CD14-positive monocyte (primary cell): Measurements from ENCODE around the gene CEP72. TPM values are rescaled to one million over a fixed set of nuclear protein-coding genes. Genes with fewer than 3 reads are reported as not detected.

ENCODE experiments used
- DNase-seq, 3 donors: peaks; one replicate each; pipeline ENCODE4 v3.0.0-alpha.2; 2011 to 2022
- H2AFZ ChIP-seq: 2 replicates; pipeline ENCODE4 v1.6.0; 2012; ENCODE audit warnings: mild to moderate bottlenecking, low read depth, low read length, inconsistent platforms; ENCODE audit not compliant: insufficient read depth, poor library complexity, severe bottlenecking
- H3K27ac ChIP-seq, 2 donors: 1 replicate in 1 of 2; 2 replicates in 1 of 2; pipeline ENCODE4 v1.5.1; 2012 to 2013; ENCODE audit warnings: low read length in 2 of 2, control low read depth in 1 of 2, inconsistent platforms in 1 of 2, low read depth in 1 of 2, mild to moderate bottlenecking in 1 of 2
- H3K27me3 ChIP-seq, 2 donors: one replicate each; pipeline versions ENCODE4 v1.6.0 to v1.6.1; 2011 to 2013; ENCODE audit warnings: low read length in 2 of 2; ENCODE audit not compliant: control insufficient read depth in 2 of 2, insufficient read depth in 2 of 2
- H3K36me3 ChIP-seq, 2 donors: replicated peaks in 1 of 2; 1 replicate in 1 of 2; 2 replicates in 1 of 2; pipeline versions ENCODE4 v1.5.1 to v1.6.1; 2012 to 2013; ENCODE audit warnings: low read length in 2 of 2, control low read depth in 1 of 2, inconsistent platforms in 1 of 2, mild to moderate bottlenecking in 1 of 2; ENCODE audit not compliant: insufficient read depth in 2 of 2, control insufficient read depth in 1 of 2
- H3K4me1 ChIP-seq, 2 donors: 1 replicate in 1 of 2; 2 replicates in 1 of 2; pipeline versions ENCODE4 v1.5.1 to v1.6.1; 2012 to 2013; ENCODE audit warnings: low read length in 2 of 2, control low read depth in 1 of 2, inconsistent platforms in 1 of 2, mild to moderate bottlenecking in 1 of 2, moderate library complexity in 1 of 2; ENCODE audit not compliant: insufficient read depth in 2 of 2, control insufficient read depth in 1 of 2
- H3K4me2 ChIP-seq: replicated peaks from 2 replicates; pipeline ENCODE3; 2012; ENCODE audit warnings: low read length, moderate library complexity, mild to moderate bottlenecking; ENCODE audit not compliant: poor library complexity, severe bottlenecking; ENCODE audit errors: extremely low read depth
- H3K4me3 ChIP-seq, 3 experiments: fragments of 200-600 bp in 1 of 3; sonication (generic) in 1 of 3; replicated peaks in 1 of 3; 1 replicate in 2 of 3; 2 replicates in 1 of 3; pipeline ENCODE4 v1.5.1; 2011 to 2013; ENCODE audit warnings: low read length in 3 of 3, mild to moderate bottlenecking in 3 of 3, control low read depth in 2 of 3, low read depth in 2 of 3, inconsistent platforms in 1 of 3, moderate library complexity in 1 of 3
- H3K79me2 ChIP-seq: 2 replicates; pipeline ENCODE4 v1.6.0; 2012; ENCODE audit warnings: mild to moderate bottlenecking, control low read depth, inconsistent platforms, low read length, moderate library complexity; ENCODE audit not compliant: insufficient read depth
- H3K9ac ChIP-seq: 2 replicates; pipeline ENCODE4 v1.6.0; 2017; ENCODE audit warnings: low read length, mild to moderate bottlenecking; ENCODE audit not compliant: insufficient read depth, poor library complexity, severe bottlenecking
- H3K9me3 ChIP-seq, 2 donors: replicated peaks in 1 of 2; 1 replicate in 1 of 2; 2 replicates in 1 of 2; pipeline versions ENCODE4 v1.5.1 to v1.6.1; 2012 to 2013; ENCODE audit warnings: low read length in 2 of 2, control low read depth in 1 of 2; ENCODE audit not compliant: control insufficient read depth in 1 of 2, insufficient read depth in 1 of 2
- H4K20me1 ChIP-seq: 2 replicates; pipeline ENCODE4 v1.6.0; 2012; ENCODE audit warnings: mild to moderate bottlenecking, low read length, control low read depth, moderate library complexity; ENCODE audit not compliant: insufficient read depth
- H3K27ac Mint-ChIP-seq, 7 donors: one replicate each; pipeline ENCODE4 v1.8.0; 2020; ENCODE audit warnings: mild to moderate bottlenecking in 7 of 7, mixed read lengths in 7 of 7, moderate library complexity in 6 of 7, inconsistent platforms in 2 of 7
- H3K27me3 Mint-ChIP-seq, 3 donors: one replicate each; pipeline ENCODE4 v1.8.0; 2021 to 2022; ENCODE audit warnings: low read depth in 3 of 3, mild to moderate bottlenecking in 3 of 3, mixed read lengths in 3 of 3, moderate library complexity in 3 of 3, inconsistent platforms in 1 of 3
- H3K36me3 Mint-ChIP-seq, 2 donors: one replicate each; pipeline ENCODE4 v1.8.0; 2020; ENCODE audit warnings: mixed read lengths in 2 of 2, inconsistent platforms in 1 of 2, mild to moderate bottlenecking in 1 of 2
- H3K4me1 Mint-ChIP-seq: one replicate; pipeline ENCODE4 v1.8.0; 2020; ENCODE audit warnings: mild to moderate bottlenecking, mixed read lengths
- H3K4me3 Mint-ChIP-seq, 2 donors: one replicate each; pipeline ENCODE4 v1.8.0; 2020; ENCODE audit warnings: mild to moderate bottlenecking in 2 of 2, mixed read lengths in 2 of 2, moderate library complexity in 1 of 2
- H3K9me3 Mint-ChIP-seq, 7 donors: one replicate each; pipeline ENCODE4 v1.8.0; 2020 to 2022; ENCODE audit warnings: mixed read lengths in 7 of 7, mild to moderate bottlenecking in 6 of 7, moderate library complexity in 6 of 7, inconsistent platforms in 2 of 7
- WGBS: methylation state at CpG from one replicate; pipeline ENCODE4 v1.1.5; 2013; ENCODE audit warnings: missing lambda C conversion rate; ENCODE audit not compliant: insufficient coverage; 5-methylcytosine and 5-hydroxymethylcytosine counted together
- intact Hi-C, 2 donors: fragments of 100-400 bp; cut with micrococcal nuclease; formaldehyde crosslinking; loops; one replicate each; pipeline versions ENCODE4 v1.15.0 to v1.15.1; 2023
- polyA plus RNA-seq, 3 donors: library from polyadenylated mRNA; depleted of rRNA in 1 of 3; unstranded in 2 of 3; stranded (reverse) in 1 of 3; fragments of 300-500 nt in 2 of 3; fragments of >200 nt in 1 of 3; fragmentation: Illumina TruSeq in 2 of 3; gene quantifications; 1 replicate in 2 of 3; 2 replicates in 1 of 3; pipeline ENCODE4 v1.2.3, GENCODE V29; 2012 to 2021
- TF ChIP-seq, protein P1 (sequence below): fragments of 200-600 bp; IDR thresholded peaks from one replicate; pipeline ENCODE4 v1.8.0; 2022; ENCODE audit warnings: antibody characterized with exemption, mild to moderate bottlenecking

Gene CEP72
- polyA plus RNA-seq, 3 donors, result 0.13 to 2.1 (median 0.24) TPM

DNA sequence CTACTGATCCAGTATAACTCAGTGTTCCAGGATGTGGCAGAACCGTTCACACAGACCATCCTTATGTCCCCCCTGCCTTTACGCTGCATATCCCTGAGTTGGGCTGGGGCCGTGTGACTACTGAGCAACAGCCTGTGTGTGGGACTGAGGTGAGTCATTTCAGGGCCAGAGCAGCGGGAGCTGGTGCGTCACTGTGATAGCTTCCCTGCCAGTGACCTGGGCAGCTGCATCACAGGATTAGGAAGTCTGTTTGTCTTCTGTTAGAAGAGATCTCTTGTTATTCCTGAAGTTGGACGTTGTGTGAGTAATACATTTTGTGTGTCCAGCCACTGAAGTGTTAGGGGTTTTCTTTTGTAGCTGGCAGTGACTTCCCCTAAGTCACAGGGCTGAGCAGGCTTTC, 45.4 kb downstream of the CEP72 start:
- Mint-ChIP-seq H3K27ac (peak overlapping the region in 1 of 7 donors; percentile 68), H3K4me3 (no peak overlapping the region), H3K27me3 (no peaks in the 10 kb centered on the region), H3K36me3 (peaks cover 49 to 72% of the 10 kb centered on the region in 2 donors), H3K9me3 (peaks cover 0 to 25% (median 12%) of the 10 kb centered on the region in 7 donors), H3K4me1 (no peaks in the 10 kb centered on the region)
- Histone ChIP-seq H3K4me1 (no peaks in the 10 kb centered on the region), H3K9ac (no peak overlapping the region), H2AFZ (no peak overlapping the region), H3K27ac (no peak overlapping the region), H4K20me1 (no peaks in the 10 kb centered on the region), H3K36me3 (peaks cover 11 to 59% of the 10 kb centered on the region in 2 donors), H3K79me2 (no peaks in the 10 kb centered on the region), H3K4me2 (no peak overlapping the region), H3K4me3 (no peak overlapping the region), H3K27me3 (no peaks in the 10 kb centered on the region), H3K9me3 (peaks cover 4 to 9% of the 10 kb centered on the region in 2 donors)
- intact Hi-C loops, result no loop called here
- WGBS, result 94% methylated on average over 4 of the region's 6 CpGs
- no peak for DNase-seq
- TF ChIP-seq, protein P1, sequence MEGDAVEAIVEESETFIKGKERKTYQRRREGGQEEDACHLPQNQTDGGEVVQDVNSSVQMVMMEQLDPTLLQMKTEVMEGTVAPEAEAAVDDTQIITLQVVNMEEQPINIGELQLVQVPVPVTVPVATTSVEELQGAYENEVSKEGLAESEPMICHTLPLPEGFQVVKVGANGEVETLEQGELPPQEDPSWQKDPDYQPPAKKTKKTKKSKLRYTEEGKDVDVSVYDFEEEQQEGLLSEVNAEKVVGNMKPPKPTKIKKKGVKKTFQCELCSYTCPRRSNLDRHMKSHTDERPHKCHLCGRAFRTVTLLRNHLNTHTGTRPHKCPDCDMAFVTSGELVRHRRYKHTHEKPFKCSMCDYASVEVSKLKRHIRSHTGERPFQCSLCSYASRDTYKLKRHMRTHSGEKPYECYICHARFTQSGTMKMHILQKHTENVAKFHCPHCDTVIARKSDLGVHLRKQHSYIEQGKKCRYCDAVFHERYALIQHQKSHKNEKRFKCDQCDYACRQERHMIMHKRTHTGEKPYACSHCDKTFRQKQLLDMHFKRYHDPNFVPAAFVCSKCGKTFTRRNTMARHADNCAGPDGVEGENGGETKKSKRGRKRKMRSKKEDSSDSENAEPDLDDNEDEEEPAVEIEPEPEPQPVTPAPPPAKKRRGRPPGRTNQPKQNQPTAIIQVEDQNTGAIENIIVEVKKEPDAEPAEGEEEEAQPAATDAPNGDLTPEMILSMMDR, result no peak

DNA sequence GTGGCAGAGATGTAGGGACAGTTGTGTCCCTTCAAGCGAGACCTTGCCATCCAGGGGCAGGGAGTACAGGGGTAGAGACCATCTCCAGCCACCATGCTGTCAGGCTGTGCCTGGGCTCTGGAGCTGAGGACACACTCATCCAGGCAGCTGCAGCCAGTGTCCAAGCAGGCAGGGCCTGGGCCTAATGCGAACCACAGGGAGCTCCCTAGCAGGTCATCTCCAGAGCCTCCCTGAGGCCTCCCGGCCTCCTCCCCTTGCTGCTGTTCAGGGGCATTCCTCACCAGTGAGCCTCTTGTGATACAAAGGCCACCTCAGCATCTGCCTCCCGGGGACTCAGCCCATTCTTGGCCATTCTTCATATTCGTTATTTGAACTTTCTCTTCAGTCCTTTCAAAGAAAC, 46.0 kb downstream of the CEP72 start:
- no peak for DNase-seq
- H3K9me3 ChIP-seq, result peaks cover 6 to 9% of the 10 kb centered on the region in 2 donors
- no peaks in the 10 kb centered on the region for H3K4me1 Mint-ChIP-seq
- WGBS, result 93% methylated on average over 4 of the region's 5 CpGs
- no peak overlapping the region for H3K27ac ChIP-seq
- H3K4me3 ChIP-seq, result no peak overlapping the region
- H2AFZ ChIP-seq, result no peak overlapping the region
- no peaks in the 10 kb centered on the region for H3K79me2 ChIP-seq
- peaks cover 52 to 71% of the 10 kb centered on the region in 2 donors for H3K36me3 Mint-ChIP-seq
- H3K36me3 ChIP-seq, result peaks cover 11 to 54% of the 10 kb centered on the region in 2 donors
- intact Hi-C loops, result no loop called here
- no peaks in the 10 kb centered on the region for H3K4me1 ChIP-seq
- TF ChIP-seq, protein P1, result no peak
- no peak overlapping the region for H3K4me2 ChIP-seq
- peaks cover 3 to 30% (median 12%) of the 10 kb centered on the region in 7 donors for H3K9me3 Mint-ChIP-seq
- no peaks in the 10 kb centered on the region for H4K20me1 ChIP-seq
- no peak overlapping the region for H3K27ac Mint-ChIP-seq
- H3K9ac ChIP-seq, result no peak overlapping the region
- H3K4me3 Mint-ChIP-seq, result no peak overlapping the region
- no peaks in the 10 kb centered on the region for H3K27me3 ChIP-seq
- no peaks in the 10 kb centered on the region for H3K27me3 Mint-ChIP-seq
